K562 (cell line): Measurements from ENCODE around the gene COL1A1. TPM values are rescaled to one million over a fixed set of nuclear protein-coding genes. Genes with fewer than 3 reads are reported as not detected.

ENCODE experiments used
- ATAC-seq: fragments of 200-7000 bp; cut with Tn5 transposase; 3 replicates; pipeline ENCODE4 v1.9.1; 2020; ENCODE audit warnings: moderate library complexity
- BruUV-seq: library from RNA; stranded (reverse); fragments of 400-500 nt; replicated peaks from 2 replicates; lab custom pipeline; 2021; lab: Mats Ljungman, UMichigan
- CTCF ChIA-PET: fragments of 300-600 bp; formaldehyde crosslinking; extraction: SDS; loops from one replicate; lab custom pipeline; 2021; ENCODE audit warnings: low intra/inter-chr PET ratio; lab: Yijun Ruan, JAX
- POLR2A ChIA-PET: fragments of 300-600, 350-650 bp; sonication (Branson Sonifier 250); formaldehyde crosslinking; extraction: SDS; loops from one replicate; lab custom pipeline; 2021; ENCODE audit warnings: antibody characterized with exemption, inconsistent platforms; lab: Yijun Ruan, JAX
- DNase-seq, 4 experiments: peaks; one replicate each; pipeline versions ENCODE4 v3.0.0 to v3.0.0-alpha.2; 2011 to 2018; ENCODE audit warnings: low spot score in 3 of 4, mixed read lengths in 3 of 4; ENCODE audit errors: extremely low read depth in 1 of 4
- FAIRE-seq: peaks from 2 replicates; lab custom pipeline; 2011; peaks lifted over from hg19 to GRCh38; lab: Jason Lieb, UNC
- H2AFZ ChIP-seq: 2 replicates; pipeline ENCODE4 v1.6.0; 2011; ENCODE audit warnings: low read depth, low read length, control low read depth, inconsistent platforms
- H3K27ac ChIP-seq: fragments of 200-600 bp; 3 replicates; pipeline ENCODE4 v1.8.0; 2011; ENCODE audit warnings: low read depth, mild to moderate bottlenecking, control low read depth, inconsistent platforms, low read length, moderate library complexity, mixed read lengths; ENCODE audit errors: extremely low read depth
- H3K27me3 ChIP-seq, 2 experiments: fragments of 300-600 bp in 1 of 2; 2 replicates in 1 of 2; 3 replicates in 1 of 2; pipeline versions ENCODE4 v1.6.0 to v1.8.0; 2011; ENCODE audit warnings: inconsistent platforms in 2 of 2, low read length in 2 of 2, mild to moderate bottlenecking in 1 of 2, mixed read lengths in 1 of 2, moderate library complexity in 1 of 2; ENCODE audit not compliant: control insufficient read depth in 2 of 2, insufficient read depth in 2 of 2
- H3K36me3 ChIP-seq: fragments of 300-600 bp; 3 replicates; pipeline ENCODE4 v1.8.0; 2011; ENCODE audit warnings: mild to moderate bottlenecking, low read length, inconsistent platforms; ENCODE audit not compliant: control insufficient read depth, insufficient read depth
- H3K4me1 ChIP-seq, 2 experiments: fragments of 200-600 bp in 1 of 2; replicated peaks in 1 of 2; 2 replicates in 1 of 2; 3 replicates in 1 of 2; pipeline versions ENCODE4 v1.5.1 to v1.8.0; 2011; ENCODE audit warnings: inconsistent platforms in 2 of 2, low read length in 2 of 2, mild to moderate bottlenecking in 1 of 2, mixed read lengths in 1 of 2, moderate library complexity in 1 of 2; ENCODE audit not compliant: control insufficient read depth in 2 of 2, insufficient read depth in 2 of 2
- H3K4me2 ChIP-seq: 2 replicates; pipeline ENCODE4 v1.6.1; 2011; ENCODE audit warnings: low read length, control low read depth, inconsistent platforms, mixed read lengths; ENCODE audit not compliant: insufficient read depth
- H3K4me3 ChIP-seq: fragments of 200-600 bp; sonication (generic), shearing (Covaris generic); 2 replicates; pipeline ENCODE4 v1.5.1; 2016; ENCODE audit warnings: control low read depth, inconsistent platforms
- H3K79me2 ChIP-seq: fragments of 200-600 bp; 3 replicates; pipeline ENCODE4 v1.8.0; 2011; ENCODE audit warnings: low read length, inconsistent platforms; ENCODE audit not compliant: control insufficient read depth, insufficient read depth
- H3K9ac ChIP-seq, 2 experiments: 2 replicates each; pipeline versions ENCODE4 v1.6.0 to v1.6.1; 2011; ENCODE audit warnings: low read depth in 2 of 2, low read length in 2 of 2, control low read depth in 1 of 2, inconsistent platforms in 1 of 2, mild to moderate bottlenecking in 1 of 2, mixed read lengths in 1 of 2; ENCODE audit not compliant: insufficient read depth in 1 of 2
- H3K9me1 ChIP-seq: one replicate; pipeline ENCODE4 v1.6.0; 2011; ENCODE audit warnings: inconsistent platforms, mild to moderate bottlenecking, low read length, moderate library complexity; ENCODE audit not compliant: control insufficient read depth, insufficient read depth
- H3K9me3 ChIP-seq: replicated peaks from 2 replicates; pipeline ENCODE4 v1.5.1; 2011; ENCODE audit warnings: low read depth, low read length, inconsistent platforms; ENCODE audit not compliant: control insufficient read depth, insufficient read depth
- H4K20me1 ChIP-seq: replicated peaks from 2 replicates; pipeline ENCODE4 v1.6.1; 2011; ENCODE audit warnings: low read length, inconsistent platforms, mixed read lengths; ENCODE audit not compliant: control insufficient read depth, insufficient read depth
- CBX1 ChIP-seq: sonication (generic); IDR thresholded peaks from 2 replicates; pipeline ENCODE4 v1.6.1; 2016; ENCODE audit warnings: antibody characterized with exemption, low read depth, mild to moderate bottlenecking
- CBX5 ChIP-seq: IDR thresholded peaks from 2 replicates; pipeline ENCODE4 v1.6.1; 2014; ENCODE audit warnings: low read depth, borderline replicate concordance
- CCNT2 ChIP-seq: IDR thresholded peaks from 2 replicates; pipeline ENCODE4 v1.6.1; 2011; ENCODE audit warnings: borderline replicate concordance, low read depth, mild to moderate bottlenecking, moderate library complexity, mixed read lengths, low read length; ENCODE audit not compliant: insufficient read length; ENCODE audit errors: extremely low read depth
- CEBPZ ChIP-seq: fragments of 150-350 bp; IDR thresholded peaks from 2 replicates; pipeline ENCODE4 v1.6.1; 2014; ENCODE audit warnings: low read depth, mild to moderate bottlenecking, low read length, borderline replicate concordance
- FOXA1 ChIP-seq: fragments of 450-650 bp; IDR thresholded peaks from 2 replicates; pipeline ENCODE4 v1.6.1; 2016; ENCODE audit warnings: mild to moderate bottlenecking, borderline replicate concordance
- NR0B1 ChIP-seq: fragments of 450-650 bp; IDR thresholded peaks from one replicate; pipeline ENCODE4 v1.6.1; 2018; ENCODE audit warnings: mild to moderate bottlenecking, moderate library complexity; ENCODE audit not compliant: partially characterized antibody
- SIN3B ChIP-seq: fragments of 450-650 bp; IDR thresholded peaks from 2 replicates; pipeline ENCODE4 v1.6.1; 2017; ENCODE audit warnings: low read depth, mild to moderate bottlenecking, moderate library complexity
- SREBF2 ChIP-seq: sonication (generic); formaldehyde crosslinking; IDR thresholded peaks from 2 replicates; pipeline ENCODE4 v1.4.0; 2020; ENCODE audit warnings: mild to moderate bottlenecking, missing genetic modification reagents
- ZFP36 ChIP-seq: fragments of 150-350 bp; IDR thresholded peaks from 2 replicates; pipeline ENCODE4 v1.6.1; 2018; ENCODE audit warnings: low read length, low read depth; ENCODE audit not compliant: partially characterized antibody
- ZNF444 ChIP-seq: fragments of 250-450 bp; sonication (Bioruptor Pico); IDR thresholded peaks from 2 replicates; pipeline ENCODE4 v1.4.0; 2020; ENCODE audit warnings: mild to moderate bottlenecking, moderate library complexity
- ZNF780A ChIP-seq: fragments of 250-450 bp; sonication (Bioruptor Pico); IDR thresholded peaks from 2 replicates; pipeline ENCODE4 v1.5.0; 2021; ENCODE audit warnings: mild to moderate bottlenecking
- WGBS: fragments of 100-300 bp; shearing (Covaris generic); methylation state at CpG from one replicate; pipeline ENCODE4 v1.1.6; 2016; ENCODE audit warnings: low coverage, mixed read lengths; ENCODE audit not compliant: insufficient coverage; ENCODE audit errors: missing lambda C conversion rate; 5-methylcytosine and 5-hydroxymethylcytosine counted together
- in situ Hi-C: fragments of 300-500 bp; cut with MboI; formaldehyde crosslinking; loops from 4 replicates; pipeline ENCODE4 v1.15.0; 2018; ENCODE audit warnings: inconsistent platforms, mixed read lengths
- intact Hi-C: fragments of 100-400 bp; cut with micrococcal nuclease; formaldehyde crosslinking; loops from 2 replicates; pipeline ENCODE4 v1.14.2; 2022
- polyA plus RNA-seq, 8 experiments: library from polyadenylated mRNA; depleted of rRNA in 4 of 8; stranded (reverse) in 5 of 8; unstranded in 3 of 8; fragments of >200 nt; fragmentation: Nextera tagmentation in 2 of 8; fragmentation: Illumina TruSeq in 1 of 8; extraction: Ambion mirVana in 2 of 8; extraction: Trizol in 1 of 8; gene quantifications; 2 replicates each; pipeline versions ENCODE4 v1.2.1 to v1.2.3, GENCODE V29; 2011 to 2014; ENCODE audit warnings: inconsistent platforms in 1 of 8, missing spikeins in 1 of 8
- total RNA-seq, 7 experiments: library from RNA; depleted of rRNA in 6 of 7; stranded (reverse); fragments of >200 nt in 6 of 7; fragmentation: Illumina TruSeq in 2 of 7; extraction: Trizol in 2 of 7; gene quantifications; 2 replicates each; pipeline versions ENCODE4 v1.2.1 to v1.2.3, GENCODE V29; 2011 to 2021; ENCODE audit warnings: low replicate concordance in 1 of 7
- TF ChIP-seq, protein P1 (sequence below), 2 experiments: fragments of 450-650 bp in 1 of 2; sonication (generic) in 1 of 2; formaldehyde crosslinking in 1 of 2; IDR thresholded peaks in 1 of 2; conservative IDR thresholded peaks in 1 of 2; 2 replicates each; pipeline versions ENCODE4 v1.6.1 to v1.8.1; 2016 to 2023; ENCODE audit warnings: mild to moderate bottlenecking in 2 of 2, moderate library complexity in 2 of 2, inconsistent platforms in 1 of 2, missing genetic modification reagents in 1 of 2
- TF ChIP-seq, protein P2 (sequence below): fragments of 250-450 bp; sonication (Bioruptor Pico); IDR thresholded peaks from 2 replicates; pipeline ENCODE4 v1.9.0; 2021; ENCODE audit warnings: mild to moderate bottlenecking

COL1A1 gene
- total and polyA plus RNA-seq, 9 of the 15 experiments (the other 6 are each of a cell fraction or from before 2014, with no cell fraction given), result 0.04 to 3.4 (median 0.18) TPM

- FAIRE-seq, result no peak
- intact Hi-C loops, result no loop called here
- DNase-seq, result no peak
- peaks cover 4% of the 10 kb centered on the region; the same call in 1 of the 2 replicates for H3K9me3 ChIP-seq
- H2AFZ ChIP-seq, result no peak overlapping the region
- ChIA-PET CTCF (no interaction called here), POLR2A (interaction anchor here (0.6 to 1.4 kb wide), 2 partner anchors 12 to 114 kb away, joined by 3 read pairs; no protein-coding TSS in a partner anchor)
- H3K9me1 ChIP-seq, result no peaks in the 10 kb centered on the region
- peaks cover 0 to 18% of the 10 kb centered on the region in 2 experiments; a peak in 4 of 5 replicates for H3K27me3 ChIP-seq
- ATAC-seq, result no peak
- H3K27ac ChIP-seq, result no peak overlapping the region
- H3K36me3 ChIP-seq, result no peaks in the 10 kb centered on the region
- peaks cover 0 to 5% of the 10 kb centered on the region in 2 experiments; a peak in 1 of 5 replicates for H3K4me1 ChIP-seq
- no peaks in the 10 kb centered on the region for H3K79me2 ChIP-seq
- H3K9ac ChIP-seq, result no peak overlapping the region
- in situ Hi-C loops, result no loop called here
- no peaks in the 10 kb centered on the region for H4K20me1 ChIP-seq
- no TSS peak for BruUV-seq
- 3% methylated on average over 3 of the region's 3 CpGs for WGBS
- H3K4me3 ChIP-seq, result no peak overlapping the region
- no peak overlapping the region for H3K4me2 ChIP-seq
- TF ChIP-seq CBX5, result peak; percentile 60; the same call in 1 of the 2 replicates
- no peak for TF ChIP-seq SREBF2 (CRISPR knock-in tag)
- TF ChIP-seq CCNT2, result no peak
- TF ChIP-seq, protein P1, sequence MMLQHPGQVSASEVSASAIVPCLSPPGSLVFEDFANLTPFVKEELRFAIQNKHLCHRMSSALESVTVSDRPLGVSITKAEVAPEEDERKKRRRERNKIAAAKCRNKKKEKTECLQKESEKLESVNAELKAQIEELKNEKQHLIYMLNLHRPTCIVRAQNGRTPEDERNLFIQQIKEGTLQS (IDR thresholded peaks at IDR 0.05), result no peak
- TF ChIP-seq, protein P1 (CRISPR knock-in tag; conservative IDR thresholded peaks at IDR 0.05), result no peak
- peak; percentile 65 for TF ChIP-seq CEBPZ
- TF ChIP-seq, protein P2, sequence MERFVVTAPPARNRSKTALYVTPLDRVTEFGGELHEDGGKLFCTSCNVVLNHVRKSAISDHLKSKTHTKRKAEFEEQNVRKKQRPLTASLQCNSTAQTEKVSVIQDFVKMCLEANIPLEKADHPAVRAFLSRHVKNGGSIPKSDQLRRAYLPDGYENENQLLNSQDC (CRISPR knock-in tag), result no peak
- no peak for TF ChIP-seq ZNF780A (CRISPR knock-in tag)
- TF ChIP-seq CBX1, result 0 out of 2 replicates have a peak, but pooled peaks have one; percentile 44
- TF ChIP-seq ZFP36, result peak; percentile 92
- TF ChIP-seq NR0B1, result no peak
- no peak for TF ChIP-seq FOXA1
- TF ChIP-seq ZNF444, result no peak
- no peak for TF ChIP-seq SIN3B
Observed at GRCh38 chr17:50225701-50226240, 24.3 kb upstream of the COL1A1 start.
